ENCODE results near the gene CKS2. TPM values are rescaled to one million over a fixed set of nuclear protein-coding genes. Genes with fewer than 3 reads are reported as not detected.
A peak's percentile ranks its signal among the peaks of the same experiment; 100 is the strongest.

Gene CKS2
- polyA plus RNA-seq, 1 donor (not counting 4 experiments of a cell fraction or from before 2014, with no cell fraction given): 291 TPM

DNA sequence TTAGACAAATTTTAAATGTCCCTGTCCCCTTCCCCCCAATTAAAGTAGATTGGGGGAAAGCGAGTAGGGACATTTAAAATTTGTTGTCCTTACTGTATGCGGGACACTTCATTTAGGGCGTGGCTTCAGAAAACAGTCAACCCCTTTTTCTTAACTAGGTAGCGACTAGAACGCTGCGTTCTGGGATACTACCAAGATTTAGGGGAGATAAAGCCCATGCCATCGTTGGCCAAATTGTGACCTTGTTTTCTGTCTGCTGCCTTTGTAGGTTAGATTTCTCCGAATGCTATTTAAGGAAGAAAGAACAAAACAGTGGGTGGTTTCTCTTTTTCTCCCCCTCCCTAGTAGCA, 1.2 kb downstream of the CKS2 start:
- no peaks in the 10 kb centered on the region for H3K9me3 ChIP-seq (ENCODE audit: control insufficient read depth, low read depth, low read length)
- no peak for DNase-seq (ENCODE audit: low read depth, low spot score)
- TF ChIP-seq EZH2 (IDR thresholded peaks at IDR 0.05; ENCODE audit: low read length): no peak
- TF ChIP-seq, protein P1, sequence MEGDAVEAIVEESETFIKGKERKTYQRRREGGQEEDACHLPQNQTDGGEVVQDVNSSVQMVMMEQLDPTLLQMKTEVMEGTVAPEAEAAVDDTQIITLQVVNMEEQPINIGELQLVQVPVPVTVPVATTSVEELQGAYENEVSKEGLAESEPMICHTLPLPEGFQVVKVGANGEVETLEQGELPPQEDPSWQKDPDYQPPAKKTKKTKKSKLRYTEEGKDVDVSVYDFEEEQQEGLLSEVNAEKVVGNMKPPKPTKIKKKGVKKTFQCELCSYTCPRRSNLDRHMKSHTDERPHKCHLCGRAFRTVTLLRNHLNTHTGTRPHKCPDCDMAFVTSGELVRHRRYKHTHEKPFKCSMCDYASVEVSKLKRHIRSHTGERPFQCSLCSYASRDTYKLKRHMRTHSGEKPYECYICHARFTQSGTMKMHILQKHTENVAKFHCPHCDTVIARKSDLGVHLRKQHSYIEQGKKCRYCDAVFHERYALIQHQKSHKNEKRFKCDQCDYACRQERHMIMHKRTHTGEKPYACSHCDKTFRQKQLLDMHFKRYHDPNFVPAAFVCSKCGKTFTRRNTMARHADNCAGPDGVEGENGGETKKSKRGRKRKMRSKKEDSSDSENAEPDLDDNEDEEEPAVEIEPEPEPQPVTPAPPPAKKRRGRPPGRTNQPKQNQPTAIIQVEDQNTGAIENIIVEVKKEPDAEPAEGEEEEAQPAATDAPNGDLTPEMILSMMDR (optimal IDR thresholded peaks at IDR 0.05 in 1 of 3, IDR thresholded peaks at IDR 0.05 in 1 of 3, conservative IDR thresholded peaks at IDR 0.05 in 1 of 3; ENCODE audit: extremely low read depth in 1 of 3, insufficient read depth in 2 of 3, low read length in 3 of 3): no peak
- peak overlapping the region; percentile 87 to 98 (median 90) for H3K4me3 ChIP-seq (ENCODE audit: control insufficient read depth in 2 of 3, extremely low read depth in 1 of 3, insufficient read depth in 2 of 3, low read depth in 1 of 3, low read length in 3 of 3)
- peak overlapping the region; percentile 86 for H3K4me2 ChIP-seq (ENCODE audit: control insufficient read depth, extremely low read depth, insufficient read depth, low read depth, low read length)
- H3K9ac ChIP-seq (ENCODE audit: control insufficient read depth, extremely low read depth, insufficient read depth, low read length): peak overlapping the region; percentile 94
- dilution Hi-C loops (cut with MboI; ENCODE audit: extremely low pct_ligation_motif_present, low sequenced_read_pairs): no loop called here
- peak overlapping the region; percentile 90 for H3K27ac ChIP-seq (ENCODE audit: control insufficient read depth, insufficient read depth, low read length)
- H3K36me3 ChIP-seq (ENCODE audit: control insufficient read depth in 2 of 2, extremely low read depth in 1 of 2, insufficient read depth in 2 of 2, low read length in 2 of 2): peaks cover 0 to 15% of the 10 kb centered on the region in 2 experiments
- H4K20me1 ChIP-seq (ENCODE audit: control insufficient read depth, extremely low read depth, insufficient read depth, low read length): peaks cover 10% of the 10 kb centered on the region
- peaks cover 26% of the 10 kb centered on the region for H3K4me1 ChIP-seq (ENCODE audit: control insufficient read depth, extremely low read depth, insufficient read depth, low read length)
- H3K9me1 ChIP-seq (ENCODE audit: control insufficient read depth, extremely low read depth, insufficient read depth, low read length): no peaks in the 10 kb centered on the region
- H3K27me3 ChIP-seq (ENCODE audit: control insufficient read depth, extremely low read depth, insufficient read depth, low read length): no peaks in the 10 kb centered on the region
- H3K79me2 ChIP-seq (ENCODE audit: control insufficient read depth, insufficient read depth, low read length): peaks cover 60% of the 10 kb centered on the region
- no peak for FAIRE-seq
- peak overlapping the region; percentile 49 for H2AFZ ChIP-seq (ENCODE audit: control insufficient read depth, low read length)

DNA sequence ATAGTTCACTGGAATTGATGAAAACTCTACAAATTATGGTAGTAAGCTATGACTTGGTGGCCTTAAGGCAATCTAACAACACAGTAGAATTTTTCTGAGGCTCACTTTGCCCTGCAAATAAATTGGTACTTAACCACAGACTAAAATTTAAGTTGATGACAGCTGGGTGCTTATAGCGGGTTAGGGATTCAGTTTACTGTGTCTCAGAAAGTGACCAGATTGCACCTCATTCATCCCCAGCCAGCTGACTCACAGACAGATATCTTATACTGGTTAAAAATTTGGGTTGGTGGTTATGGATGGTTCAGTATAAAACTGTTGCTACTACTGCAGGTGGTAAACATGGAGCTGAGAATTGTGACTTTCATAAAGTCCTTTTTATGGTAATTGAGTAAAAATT, 2.8 kb downstream of the CKS2 start:
- dilution Hi-C loops (cut with MboI; ENCODE audit: extremely low pct_ligation_motif_present, low sequenced_read_pairs): no loop called here
- no peak overlapping the region for H2AFZ ChIP-seq (ENCODE audit: control insufficient read depth, low read length)
- peak overlapping the region in 2 of 3 experiments; percentile 90 to 98 for H3K4me3 ChIP-seq (ENCODE audit: control insufficient read depth in 2 of 3, extremely low read depth in 1 of 3, insufficient read depth in 2 of 3, low read depth in 1 of 3, low read length in 3 of 3)
- no peaks in the 10 kb centered on the region for H3K9me1 ChIP-seq (ENCODE audit: control insufficient read depth, extremely low read depth, insufficient read depth, low read length)
- H3K36me3 ChIP-seq (ENCODE audit: control insufficient read depth in 2 of 2, extremely low read depth in 1 of 2, insufficient read depth in 2 of 2, low read length in 2 of 2): peaks cover 0 to 16% of the 10 kb centered on the region in 2 experiments
- H3K9ac ChIP-seq (ENCODE audit: control insufficient read depth, extremely low read depth, insufficient read depth, low read length): peak overlapping the region; percentile 22
- no peaks in the 10 kb centered on the region for H3K27me3 ChIP-seq (ENCODE audit: control insufficient read depth, extremely low read depth, insufficient read depth, low read length)
- peak overlapping the region; percentile 18 for H3K27ac ChIP-seq (ENCODE audit: control insufficient read depth, insufficient read depth, low read length)
- TF ChIP-seq, protein P1 (optimal IDR thresholded peaks at IDR 0.05 in 1 of 3, IDR thresholded peaks at IDR 0.05 in 1 of 3, conservative IDR thresholded peaks at IDR 0.05 in 1 of 3; ENCODE audit: extremely low read depth in 1 of 3, insufficient read depth in 2 of 3, low read length in 3 of 3): no peak
- no peak for TF ChIP-seq EZH2 (IDR thresholded peaks at IDR 0.05; ENCODE audit: low read length)
- FAIRE-seq (no peak), DNase-seq (ENCODE audit: low read depth, low spot score) (no peak)
- H4K20me1 ChIP-seq (ENCODE audit: control insufficient read depth, extremely low read depth, insufficient read depth, low read length): peaks cover 10% of the 10 kb centered on the region
- peaks cover 36% of the 10 kb centered on the region for H3K4me1 ChIP-seq (ENCODE audit: control insufficient read depth, extremely low read depth, insufficient read depth, low read length)
- H3K9me3 ChIP-seq (ENCODE audit: control insufficient read depth, low read depth, low read length): no peaks in the 10 kb centered on the region
- H3K79me2 ChIP-seq (ENCODE audit: control insufficient read depth, insufficient read depth, low read length): peaks cover 62% of the 10 kb centered on the region
- peak overlapping the region; percentile 86 for H3K4me2 ChIP-seq (ENCODE audit: control insufficient read depth, extremely low read depth, insufficient read depth, low read depth, low read length)
